HG03378 (cell line): ENCODE measurements around the gene ZNF564.
"Not testable (repeated sequence)": the region's sequence is repeated elsewhere in the genome, so short reads cannot be mapped to it uniquely, and the experiment has no call there.

Experiments
- ATAC-seq: cut with Tn5 transposase; IDR thresholded peaks from one replicate; pipeline ENCODE4 v1.9.1; 2021; ENCODE audit warnings: mild to moderate bottlenecking, moderate library complexity; ENCODE audit not compliant: unreplicated experiment

The ZNF564 gene

GRCh38 chr19:12497032-12497431 is 54.2 kb downstream of the ZNF564 start:
- no peak for ATAC-seq

- no peak for ATAC-seq
These were observed 54.8 kb downstream of the ZNF564 start for GRCh38 chr19:12496480-12496879.

GRCh38 chr19:12495002-12495802 is 56.1 kb downstream of the ZNF564 start:
- ATAC-seq = peak; percentile 51

GRCh38 chr19:12494260-12494860 is 56.9 kb downstream of the ZNF564 start:
- no peak for ATAC-seq

GRCh38 chr19:12486265-12486783 is 65.0 kb downstream of the ZNF564 start:
- not testable (repeated sequence) for ATAC-seq

- no peak for ATAC-seq
These were observed 65.7 kb downstream of the ZNF564 start for GRCh38 chr19:12485571-12485970.

GRCh38 chr19:12485052-12485416 is 66.2 kb downstream of the ZNF564 start:
- ATAC-seq = peak; percentile 18

- ATAC-seq = peak; percentile 85
These were observed 66.8 kb downstream of the ZNF564 start, which contains the start of gene ZNF709 for GRCh38 chr19:12484371-12485051. TSS of gene ZNF709 (minus strand) at chr19:12484816. CDS start at chr19:12484657, 159 bp downstream.

GRCh38 chr19:12484011-12484370 is 67.3 kb downstream of the ZNF564 start:
- ATAC-seq = no peak

GRCh38 chr19:12482509-12482886 is 68.8 kb downstream of the ZNF564 start:
- no peak for ATAC-seq

- no peak for ATAC-seq
These were observed 69.3 kb downstream of the ZNF564 start for GRCh38 chr19:12481781-12482508.

- no peak for ATAC-seq
These were observed 72.9 kb downstream of the ZNF564 start for GRCh38 chr19:12478234-12478941.
